GM12865 (cell line): ENCODE measurements around the gene CCL4L2.
A peak's percentile ranks its signal among the peaks of the same experiment; 100 is the strongest.
"Not testable (repeated sequence)": the region's sequence is repeated elsewhere in the genome, so short reads cannot be mapped to it uniquely, and the experiment has no call there.

Experiments used
- DNase-seq: peaks from one replicate; pipeline ENCODE4 v3.0.0; 2010; ENCODE audit warnings: low read depth
- H3K4me3 ChIP-seq: 2 replicates; pipeline ENCODE4 v1.5.1; 2011; ENCODE audit warnings: mild to moderate bottlenecking, low read depth, low read length, control low read depth
- TF ChIP-seq, protein P1 (sequence below): IDR thresholded peaks from 2 replicates; pipeline ENCODE4 v1.5.1; 2011; ENCODE audit warnings: low read length, control low read depth, low read depth, inconsistent platforms; ENCODE audit not compliant: insufficient read depth; ENCODE audit errors: missing control alignments

The CCL4L2 gene

DNA sequence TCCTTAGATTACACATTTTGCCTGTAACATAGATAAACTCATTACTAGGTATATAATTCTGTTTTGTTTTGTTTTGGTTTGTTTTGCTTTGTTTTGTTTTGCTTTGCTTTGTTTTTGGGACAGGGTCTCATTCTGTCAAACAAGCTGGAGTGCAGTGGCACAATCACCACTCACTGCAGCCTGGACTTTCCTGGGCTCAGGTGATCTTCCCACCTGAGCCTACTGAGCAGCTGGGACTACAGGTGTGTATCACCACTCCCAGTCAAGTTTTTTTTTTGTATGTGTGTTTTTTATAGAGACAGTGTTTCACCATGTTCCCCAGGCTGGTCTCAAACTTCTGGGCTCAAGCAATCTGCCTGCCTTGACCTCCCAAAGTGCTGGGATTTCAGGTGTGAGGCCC is 1.3 kb upstream of the CCL4L2 start:
- TF ChIP-seq, protein P1, sequence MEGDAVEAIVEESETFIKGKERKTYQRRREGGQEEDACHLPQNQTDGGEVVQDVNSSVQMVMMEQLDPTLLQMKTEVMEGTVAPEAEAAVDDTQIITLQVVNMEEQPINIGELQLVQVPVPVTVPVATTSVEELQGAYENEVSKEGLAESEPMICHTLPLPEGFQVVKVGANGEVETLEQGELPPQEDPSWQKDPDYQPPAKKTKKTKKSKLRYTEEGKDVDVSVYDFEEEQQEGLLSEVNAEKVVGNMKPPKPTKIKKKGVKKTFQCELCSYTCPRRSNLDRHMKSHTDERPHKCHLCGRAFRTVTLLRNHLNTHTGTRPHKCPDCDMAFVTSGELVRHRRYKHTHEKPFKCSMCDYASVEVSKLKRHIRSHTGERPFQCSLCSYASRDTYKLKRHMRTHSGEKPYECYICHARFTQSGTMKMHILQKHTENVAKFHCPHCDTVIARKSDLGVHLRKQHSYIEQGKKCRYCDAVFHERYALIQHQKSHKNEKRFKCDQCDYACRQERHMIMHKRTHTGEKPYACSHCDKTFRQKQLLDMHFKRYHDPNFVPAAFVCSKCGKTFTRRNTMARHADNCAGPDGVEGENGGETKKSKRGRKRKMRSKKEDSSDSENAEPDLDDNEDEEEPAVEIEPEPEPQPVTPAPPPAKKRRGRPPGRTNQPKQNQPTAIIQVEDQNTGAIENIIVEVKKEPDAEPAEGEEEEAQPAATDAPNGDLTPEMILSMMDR: no peak
- no peak overlapping the region for H3K4me3 ChIP-seq
- DNase-seq: no peak

DNA sequence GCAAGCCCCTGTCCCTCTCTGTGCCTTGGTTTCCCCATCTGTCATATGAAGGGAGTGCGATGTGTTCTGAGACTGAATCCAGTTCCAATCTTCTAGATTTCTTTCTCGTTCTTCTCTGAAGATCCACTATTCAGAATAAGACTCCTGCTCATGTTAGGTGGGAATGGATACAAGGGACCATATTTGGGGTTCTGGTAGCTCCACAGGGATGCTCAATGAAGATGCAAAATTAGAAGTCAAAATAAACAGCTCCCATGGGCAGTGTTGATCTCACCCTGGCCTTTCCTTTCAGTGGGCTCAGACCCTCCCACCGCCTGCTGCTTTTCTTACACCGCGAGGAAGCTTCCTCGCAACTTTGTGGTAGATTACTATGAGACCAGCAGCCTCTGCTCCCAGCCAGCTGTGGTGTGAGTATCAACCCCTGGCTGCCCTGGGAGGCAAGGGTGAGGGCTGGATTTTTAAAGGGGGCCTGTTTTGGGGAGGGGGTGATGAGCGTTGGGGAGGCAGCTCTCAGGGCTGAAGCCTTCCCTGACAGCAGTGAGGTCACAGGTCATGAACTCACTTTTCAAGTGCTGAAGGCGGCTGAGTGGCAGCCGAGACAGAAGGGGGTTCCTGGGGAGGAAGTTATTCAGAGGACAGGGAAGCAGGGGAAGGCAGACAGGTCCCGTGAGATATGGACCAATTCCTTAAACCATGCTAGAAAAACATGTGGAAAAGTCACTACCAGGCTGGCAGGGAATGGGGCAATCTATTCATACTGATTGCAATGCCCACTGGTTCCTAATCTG is 815 bp downstream of the CCL4L2 start:
- 0 out of 2 replicates have a peak overlapping the region, but pooled peaks have one; percentile 8 for H3K4me3 ChIP-seq
- DNase-seq: not testable (repeated sequence)

DNA sequence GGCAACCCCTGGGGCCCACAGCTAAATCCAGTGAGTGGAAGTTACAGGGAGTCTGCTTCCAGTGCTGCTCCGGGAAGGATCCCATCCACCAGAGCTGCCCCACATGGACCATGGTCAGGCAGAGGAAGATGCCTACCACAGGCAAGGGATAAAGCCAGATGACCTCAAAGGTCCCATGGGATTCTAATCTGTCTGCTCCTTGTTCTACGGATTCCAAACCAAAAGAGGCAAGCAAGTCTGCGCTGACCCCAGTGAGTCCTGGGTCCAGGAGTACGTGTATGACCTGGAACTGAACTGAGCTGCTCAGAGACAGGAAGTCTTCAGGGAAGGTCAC is 1.4 kb downstream of the CCL4L2 start:
- no peak for DNase-seq
- H3K4me3 ChIP-seq: no peak overlapping the region
- TF ChIP-seq, protein P1: no peak

DNA sequence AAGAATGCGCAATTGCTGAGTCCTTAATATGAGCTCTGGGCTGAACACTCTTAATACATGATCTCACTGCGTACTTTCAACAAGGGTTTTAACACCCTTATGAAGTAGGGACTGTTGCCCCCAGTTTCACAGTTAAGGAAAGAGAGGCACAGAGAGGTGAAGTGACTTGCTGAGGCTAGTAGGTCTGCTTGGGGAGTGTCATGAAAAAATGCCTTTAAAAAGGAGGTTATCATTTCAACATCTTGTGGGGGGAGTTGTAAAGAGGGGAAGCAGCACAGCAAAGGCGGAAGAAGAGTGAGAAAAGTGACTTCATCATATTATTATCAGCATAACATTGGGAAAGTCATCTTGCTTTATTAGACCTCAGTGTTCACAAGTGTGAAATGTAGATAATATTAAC is 2.1 kb downstream of the CCL4L2 start:
- TF ChIP-seq, protein P1: no peak
- DNase-seq: no peak
- no peak overlapping the region for H3K4me3 ChIP-seq

DNA sequence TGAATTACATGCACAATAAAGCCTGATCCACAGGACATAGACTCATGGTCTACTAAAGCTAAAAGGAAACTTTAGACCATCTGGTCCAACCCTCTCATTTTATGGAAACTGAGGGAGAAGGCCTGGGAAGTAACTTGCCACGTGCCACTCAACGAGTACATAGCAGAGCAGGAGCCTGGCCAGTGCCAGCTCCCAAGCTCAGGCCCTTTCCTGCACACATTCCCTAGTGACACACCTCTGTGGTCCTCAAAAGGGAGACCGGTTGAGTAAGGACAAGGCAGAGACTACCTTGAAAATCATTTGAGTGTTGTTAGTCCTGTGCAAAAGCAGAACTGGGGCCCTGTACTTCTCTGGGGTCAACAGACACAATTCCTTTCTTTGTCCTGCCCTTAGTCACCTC is 2.8 kb downstream of the CCL4L2 start:
- TF ChIP-seq, protein P1: no peak
- H3K4me3 ChIP-seq: no peak overlapping the region
- no peak for DNase-seq

DNA sequence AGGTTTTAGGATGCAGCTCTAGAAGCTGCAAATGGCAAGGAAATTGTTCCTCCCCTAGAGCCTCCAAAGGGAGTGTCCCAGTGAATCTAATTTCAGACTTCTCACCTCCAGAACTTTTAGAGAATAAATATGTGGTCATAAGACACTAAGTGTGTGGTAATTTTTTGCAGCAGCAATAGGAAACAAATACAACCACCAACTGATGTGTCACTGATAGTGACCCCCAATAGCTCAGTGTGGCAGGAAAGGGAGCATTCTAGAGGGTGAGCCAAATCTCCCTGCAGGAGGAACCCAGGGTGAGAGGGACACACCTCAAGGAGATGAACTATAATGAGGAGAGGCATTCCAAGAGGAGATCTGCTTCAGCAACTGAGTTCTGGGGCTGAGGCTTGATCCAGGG is 4.1 kb downstream of the CCL4L2 start:
- no peak overlapping the region for H3K4me3 ChIP-seq
- DNase-seq: no peak
- TF ChIP-seq, protein P1: no peak

DNA sequence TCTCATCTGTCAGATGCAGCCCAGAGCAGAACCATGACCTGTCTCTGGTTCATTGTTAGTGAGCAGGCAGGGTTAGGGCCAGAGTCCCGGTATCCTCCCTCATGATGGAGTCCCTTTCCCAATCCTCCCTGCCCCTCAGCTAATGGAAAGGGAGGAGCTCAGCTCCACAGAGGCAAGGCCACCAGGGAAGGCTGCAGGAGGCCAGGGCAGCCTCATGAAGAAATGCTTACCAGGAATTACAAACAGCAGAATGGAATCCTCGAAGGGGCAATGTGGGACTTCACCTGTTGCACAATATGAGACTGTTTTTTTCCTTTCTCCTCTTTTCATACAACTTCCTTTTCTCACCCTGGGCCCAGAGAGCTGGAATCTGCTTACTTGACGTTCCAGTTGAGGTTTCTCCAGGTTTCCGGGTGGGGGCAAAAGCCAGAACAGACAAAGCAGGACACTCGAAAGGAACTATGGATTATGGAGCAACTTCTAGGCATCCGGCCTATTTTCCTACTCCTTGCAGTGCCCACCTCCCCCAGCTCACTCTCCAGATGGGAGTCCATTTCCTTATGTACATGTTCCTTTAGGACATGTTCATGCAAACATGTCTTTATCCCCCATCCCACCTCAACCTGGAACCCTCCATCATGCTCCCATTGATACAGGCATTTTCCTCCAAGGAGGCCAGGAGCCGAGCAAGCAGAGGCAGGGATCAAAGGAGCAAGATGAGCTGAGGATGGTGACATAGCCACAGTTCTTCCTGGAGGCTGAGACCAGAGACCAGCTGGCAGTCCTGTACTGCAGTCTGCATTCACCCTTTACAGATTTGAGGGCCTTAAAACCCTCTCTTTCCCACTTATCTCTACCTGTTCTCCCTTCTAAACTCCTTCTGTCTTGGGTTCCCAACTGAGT is 4.8 kb downstream of the CCL4L2 start:
- DNase-seq, H3K4me3 ChIP-seq: not testable (repeated sequence)

DNA sequence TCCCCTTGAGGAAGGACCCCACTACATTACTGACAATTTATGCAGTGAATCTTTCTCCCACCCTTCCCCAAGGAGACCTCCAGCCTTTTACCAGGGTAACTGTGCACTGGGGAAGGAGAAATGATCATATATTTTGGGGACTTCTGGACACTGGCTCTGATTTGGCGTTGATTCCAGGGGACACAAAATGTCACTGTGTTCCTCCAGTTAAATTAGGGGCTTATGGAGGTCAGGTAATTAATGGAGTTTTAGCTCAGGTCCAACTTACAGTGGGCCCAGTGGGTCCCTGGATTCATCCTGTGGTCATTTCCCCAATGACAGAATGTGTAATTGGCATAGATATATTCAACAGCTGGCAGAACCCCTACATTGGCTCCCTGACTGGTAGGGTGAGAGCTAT is 8.7 kb downstream of the CCL4L2 start:
- not testable (repeated sequence) for H3K4me3 ChIP-seq, DNase-seq

DNA sequence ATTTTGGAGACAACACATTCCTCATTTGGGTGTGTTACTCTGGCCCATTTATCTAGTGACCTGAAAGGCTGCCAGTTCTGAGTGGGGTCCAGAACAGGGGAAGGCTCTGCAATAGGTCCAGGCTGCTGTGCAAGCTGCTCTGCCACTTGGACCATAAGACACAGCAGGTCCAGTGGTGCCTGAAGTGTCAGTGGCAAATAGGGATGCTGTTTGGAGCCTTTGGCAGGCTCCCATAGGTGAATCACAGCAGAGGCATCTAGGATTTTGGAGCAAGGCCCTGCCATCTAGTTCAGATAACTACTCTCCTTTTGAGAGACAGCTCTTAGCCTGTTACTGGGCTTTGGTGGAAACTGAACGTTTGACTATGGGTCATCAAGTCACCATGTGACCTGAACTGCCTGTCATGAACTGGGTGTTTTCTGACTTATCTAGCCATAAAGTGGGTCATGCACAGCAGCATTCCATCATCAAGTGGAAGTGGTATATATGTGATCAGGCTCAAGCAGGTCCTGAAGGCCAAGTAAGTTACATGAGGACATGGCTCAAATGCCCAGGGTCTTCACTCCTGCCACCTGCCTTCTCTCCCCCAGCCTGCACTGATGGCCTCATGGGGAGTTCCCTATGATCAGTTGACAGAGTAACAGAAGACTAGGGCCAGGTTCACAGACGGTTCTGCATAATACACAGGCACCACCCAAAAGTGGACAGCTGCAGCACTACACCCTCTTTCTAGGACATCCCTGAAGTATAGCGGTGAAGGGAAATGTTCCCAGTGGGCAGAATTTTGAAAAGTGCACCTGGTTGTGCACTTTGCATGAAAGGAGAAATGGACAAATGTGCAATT is 10.1 kb downstream of the CCL4L2 start:
- not testable (repeated sequence) for H3K4me3 ChIP-seq, DNase-seq

DNA sequence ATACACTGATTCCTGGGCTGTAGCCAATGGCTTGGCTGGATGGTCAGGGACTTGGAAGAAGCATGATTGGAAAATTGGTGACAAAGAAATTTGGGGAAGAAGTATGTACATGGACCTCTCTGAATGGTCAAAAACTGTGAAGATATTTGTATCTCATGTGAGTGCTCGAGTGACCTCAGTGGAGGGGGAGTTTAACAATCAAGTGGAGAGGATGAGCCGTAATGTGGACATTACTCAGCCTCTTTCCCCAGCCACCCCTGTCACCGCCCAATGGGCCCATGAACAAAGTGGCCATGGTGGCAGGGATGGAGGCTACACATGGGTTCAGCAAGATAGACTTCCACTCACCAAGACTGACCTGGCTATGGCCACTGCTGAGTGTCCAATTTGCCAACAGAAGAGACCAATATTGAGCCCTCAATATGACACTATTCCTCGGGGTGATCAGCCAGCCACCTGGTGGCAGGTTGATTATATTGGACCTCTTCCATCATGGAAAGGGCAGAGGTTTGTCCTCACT is 10.8 kb downstream of the CCL4L2 start:
- H3K4me3 ChIP-seq, DNase-seq: not testable (repeated sequence)

DNA sequence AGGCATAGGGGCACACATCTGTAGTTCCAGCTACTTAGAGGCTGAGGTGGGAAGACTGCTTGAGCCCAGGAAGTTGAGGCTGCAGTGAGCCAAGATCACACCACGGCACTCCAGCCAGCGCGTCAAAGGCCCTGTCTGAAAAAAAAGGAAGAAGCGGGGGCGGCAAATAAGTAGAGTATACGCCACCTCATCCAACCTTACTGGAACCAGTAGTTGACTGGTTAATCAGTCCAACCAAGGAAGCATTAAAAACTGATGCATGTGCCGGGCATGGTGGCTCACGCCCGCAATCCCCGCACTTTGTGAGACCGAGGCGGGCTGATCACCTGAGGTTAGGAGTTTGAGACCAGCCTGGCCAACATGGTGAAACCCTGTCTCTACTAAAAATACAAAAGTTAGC is 12.1 kb downstream of the CCL4L2 start:
- not testable (repeated sequence) for DNase-seq, H3K4me3 ChIP-seq
